WTC11 (cell line): ENCODE data around the gene MXRA7. TPM values are rescaled to one million over a fixed set of nuclear protein-coding genes. Genes with fewer than 3 reads are reported as not detected.
A peak's percentile ranks its signal among the peaks of the same experiment; 100 is the strongest.

ENCODE experiments used
- ATAC-seq: fragments of 200-7000 bp; cut with Tn5 transposase; 2 replicates; pipeline ENCODE4 v1.10.0; 2021; ENCODE audit warnings: mild to moderate bottlenecking, moderate library complexity
- CTCF ChIA-PET: fragments of 300-600 bp; sonication (Branson Sonifier 250); formaldehyde crosslinking; loops from one replicate; lab custom pipeline; 2021; ENCODE audit warnings: antibody characterized with exemption; lab: Charles Lee
- POLR2A ChIA-PET: fragments of 350-600 bp; sonication (Branson Sonifier 250); formaldehyde crosslinking; loops from one replicate; lab custom pipeline; 2021; ENCODE audit warnings: antibody characterized with exemption; lab: Charles Lee
- DNase-seq: peaks from one replicate; pipeline ENCODE4 v3.0.0; 2021; ENCODE audit warnings: low spot score
- H3K27ac Mint-ChIP-seq: 2 replicates; pipeline ENCODE4 v1.8.0; 2021; ENCODE audit warnings: mixed read lengths
- H3K27me3 Mint-ChIP-seq: 2 replicates; pipeline ENCODE4 v1.8.0; 2021; ENCODE audit warnings: low read depth, mild to moderate bottlenecking, moderate library complexity, mixed read lengths
- H3K36me3 Mint-ChIP-seq: 2 replicates; pipeline ENCODE4 v1.8.0; 2021; ENCODE audit warnings: mixed read lengths
- H3K4me1 Mint-ChIP-seq: 2 replicates; pipeline ENCODE4 v1.8.0; 2022; ENCODE audit warnings: mixed read lengths
- H3K4me3 Mint-ChIP-seq: 2 replicates; pipeline ENCODE4 v1.8.0; 2021; ENCODE audit warnings: mild to moderate bottlenecking, moderate library complexity, mixed read lengths
- H3K9me3 Mint-ChIP-seq: 2 replicates; pipeline ENCODE4 v1.8.0; 2021; ENCODE audit warnings: mixed read lengths
- ATF2 ChIP-seq: sonication (generic); formaldehyde crosslinking; IDR thresholded peaks from 2 replicates; pipeline ENCODE4 v1.8.1; 2022; ENCODE audit warnings: low read depth, missing genetic modification reagents, borderline replicate concordance
- ATF6 ChIP-seq: sonication (generic); formaldehyde crosslinking; IDR thresholded peaks from 2 replicates; pipeline ENCODE4 v1.8.1; 2023; ENCODE audit warnings: mild to moderate bottlenecking, missing genetic modification reagents
- FOXK1 ChIP-seq: sonication (generic); formaldehyde crosslinking; IDR thresholded peaks from 2 replicates; pipeline ENCODE4 v1.8.0; 2022; ENCODE audit warnings: mild to moderate bottlenecking, moderate library complexity, missing genetic modification reagents
- FOXP4 ChIP-seq: sonication (generic); formaldehyde crosslinking; IDR thresholded peaks from 2 replicates; pipeline ENCODE4 v1.8.0; 2022; ENCODE audit warnings: mild to moderate bottlenecking, missing genetic modification reagents
- HMGXB4 ChIP-seq: sonication (generic); formaldehyde crosslinking; IDR thresholded peaks from 2 replicates; pipeline ENCODE4 v1.8.1; 2023; ENCODE audit warnings: mild to moderate bottlenecking, moderate library complexity, missing genetic modification reagents
- NFATC4 ChIP-seq: fragments of 250-450 bp; sonication (Bioruptor Pico); IDR thresholded peaks from 2 replicates; pipeline ENCODE4 v1.9.0; 2021; ENCODE audit warnings: mild to moderate bottlenecking
- NFYB ChIP-seq: sonication (generic); formaldehyde crosslinking; conservative IDR thresholded peaks from 2 replicates; pipeline ENCODE4 v1.8.0; 2022; ENCODE audit warnings: low read depth, missing genetic modification reagents
- NR2C2 ChIP-seq: sonication (generic); formaldehyde crosslinking; IDR thresholded peaks from 2 replicates; pipeline ENCODE4 v1.8.0; 2022; ENCODE audit warnings: mild to moderate bottlenecking, missing genetic modification reagents
- OVOL2 ChIP-seq: fragments of 250-450 bp; sonication (Bioruptor Pico); IDR thresholded peaks from 2 replicates; pipeline ENCODE4 v1.9.0; 2021; ENCODE audit warnings: mild to moderate bottlenecking, borderline replicate concordance
- PRDM15 ChIP-seq: sonication (generic); formaldehyde crosslinking; IDR thresholded peaks from 2 replicates; pipeline ENCODE4 v1.8.0; 2022; ENCODE audit warnings: missing genetic modification reagents
- RORB ChIP-seq: fragments of 250-450 bp; sonication (Bioruptor Pico); IDR thresholded peaks from 2 replicates; pipeline ENCODE4 v1.9.0; 2021; ENCODE audit warnings: mild to moderate bottlenecking
- SOX15 ChIP-seq: fragments of 250-450 bp; sonication (Bioruptor Pico); IDR thresholded peaks from 2 replicates; pipeline ENCODE4 v1.9.0; 2021; ENCODE audit warnings: mild to moderate bottlenecking
- STAT6 ChIP-seq: sonication (generic); formaldehyde crosslinking; conservative IDR thresholded peaks from 2 replicates; pipeline ENCODE4 v1.8.1; 2023; ENCODE audit warnings: mild to moderate bottlenecking, low read depth, missing genetic modification reagents, moderate library complexity
- TCF7 ChIP-seq: sonication (generic); formaldehyde crosslinking; IDR thresholded peaks from 2 replicates; pipeline ENCODE4 v1.8.0; 2022; ENCODE audit warnings: mild to moderate bottlenecking, low read depth, missing genetic modification reagents, moderate library complexity
- TEAD4 ChIP-seq: sonication (generic); formaldehyde crosslinking; IDR thresholded peaks from 2 replicates; pipeline ENCODE4 v1.8.0; 2022; ENCODE audit warnings: mild to moderate bottlenecking, missing genetic modification reagents
- ZBTB21 ChIP-seq: sonication (generic); formaldehyde crosslinking; IDR thresholded peaks from 2 replicates; pipeline ENCODE4 v1.8.1; 2023; ENCODE audit warnings: mild to moderate bottlenecking, missing genetic modification reagents, borderline replicate concordance
- ZMAT4 ChIP-seq: fragments of 250-450 bp; sonication (Bioruptor Pico); IDR thresholded peaks from 2 replicates; pipeline ENCODE4 v1.9.0; 2021; ENCODE audit warnings: mild to moderate bottlenecking
- ZNF219 ChIP-seq: sonication (generic); formaldehyde crosslinking; IDR thresholded peaks from 2 replicates; pipeline ENCODE4 v1.8.0; 2023; ENCODE audit warnings: missing genetic modification reagents, mild to moderate bottlenecking, borderline replicate concordance
- ZNF232 ChIP-seq: sonication (generic); formaldehyde crosslinking; IDR thresholded peaks from 2 replicates; pipeline ENCODE4 v1.8.0; 2022; ENCODE audit warnings: mild to moderate bottlenecking, missing genetic modification reagents
- ZSCAN18 ChIP-seq: fragments of 250-450 bp; sonication (Bioruptor Pico); IDR thresholded peaks from 2 replicates; pipeline ENCODE4 v2.1.2; 2022; ENCODE audit warnings: mild to moderate bottlenecking, moderate library complexity
- total RNA-seq: library from RNA; stranded (reverse); gene quantifications from 3 replicates; pipeline ENCODE4 v1.2.3, GENCODE V29; 2021

MXRA7 gene
- total RNA-seq, 1 experiment from 2014 or later, result 46.5 TPM

GRCh38 chr17:76721463-76721862, 10.7 kb upstream of the MXRA7 start:
- DNase-seq (no peak), ATAC-seq (no peak)
- 0 out of 2 replicates have a peak overlapping the region, but pooled peaks have one; percentile 5 for H3K27ac Mint-ChIP-seq
- no peak for TF ChIP-seq ATF2
- no peak for TF ChIP-seq TEAD4 (CRISPR knock-in tag)
- no peak for TF ChIP-seq RORB (CRISPR knock-in tag)
- TF ChIP-seq TCF7, result no peak
- no peak for TF ChIP-seq STAT6 (CRISPR knock-in tag)
- no peak for TF ChIP-seq ZBTB21 (CRISPR knock-in tag)
- TF ChIP-seq OVOL2 (CRISPR knock-in tag), result no peak
- TF ChIP-seq SOX15 (CRISPR knock-in tag), result no peak
- TF ChIP-seq ZSCAN18 (CRISPR knock-in tag), result no peak
- no peak for TF ChIP-seq NFYB (CRISPR knock-in tag)
- TF ChIP-seq PRDM15 (CRISPR knock-in tag), result no peak
- TF ChIP-seq FOXK1 (CRISPR knock-in tag), result no peak
- no peak for TF ChIP-seq NFATC4
- no peak for TF ChIP-seq ZNF232 (CRISPR knock-in tag)
- TF ChIP-seq ZNF219, result no peak
- TF ChIP-seq ZMAT4, result no peak
- TF ChIP-seq NR2C2 (CRISPR knock-in tag), result no peak
- H3K4me3 Mint-ChIP-seq, result no peak overlapping the region
- H3K27me3 Mint-ChIP-seq, result no peaks in the 10 kb centered on the region
- no peaks in the 10 kb centered on the region for H3K9me3 Mint-ChIP-seq
- peaks cover 56% of the 10 kb centered on the region for H3K36me3 Mint-ChIP-seq
- POLR2A ChIA-PET, result no interaction called here
- CTCF ChIA-PET, result interaction anchor here (1.1 kb wide), 1 partner anchor 40 kb away, joined by 3 read pairs; no protein-coding TSS in a partner anchor
- peaks cover 8% of the 10 kb centered on the region for H3K4me1 Mint-ChIP-seq

- DNase-seq (no peak), ATAC-seq (no peak)
- Mint-ChIP-seq H3K4me1 (peaks cover 8% of the 10 kb centered on the region), H3K9me3 (no peaks in the 10 kb centered on the region), H3K27me3 (no peaks in the 10 kb centered on the region), H3K4me3 (no peak overlapping the region), H3K36me3 (peaks cover 61% of the 10 kb centered on the region), H3K27ac (no peak overlapping the region)
- POLR2A ChIA-PET, result no interaction called here
- CTCF ChIA-PET, result interaction anchor here (1.1 kb wide), 1 partner anchor 40 kb away, joined by 3 read pairs; no protein-coding TSS in a partner anchor
- TF ChIP-seq ATF6 (no peak), FOXP4 (no peak), HMGXB4 (CRISPR knock-in tag) (no peak)
These were observed 10.2 kb upstream of the MXRA7 start for GRCh38 chr17:76720941-76721340.
